Activated CD4-positive, CD25-positive, alpha-beta regulatory T cell treated with anti-CD3 and anti-CD28 coated beads, Interleukin-2, amount 50 U/mL, for 72 hours (primary cell): ENCODE results near the gene SMYD3.

Experiments used
- DNase-seq: peaks from one replicate; pipeline ENCODE4 v3.0.0; 2021

Gene SMYD3

DNA sequence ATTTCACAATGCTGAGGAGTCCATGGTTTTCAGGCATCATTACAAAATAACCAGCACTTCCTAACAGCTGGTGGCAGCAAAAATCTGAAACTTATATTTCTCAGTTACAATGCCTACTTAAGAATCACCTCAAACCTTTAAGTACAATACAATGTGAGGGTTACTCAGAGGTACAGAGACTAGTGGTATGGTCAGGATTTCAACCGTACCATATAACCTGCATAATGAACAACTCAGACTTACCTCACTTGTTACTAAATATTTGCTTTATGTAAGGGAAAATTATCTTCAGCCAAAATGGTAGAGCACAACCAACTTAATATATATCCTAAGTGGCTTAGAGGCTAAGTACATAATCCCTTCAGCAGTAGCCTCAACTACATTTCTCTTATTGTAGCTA lies 344.5 kb downstream of the SMYD3 start:
- no peak for DNase-seq

- no peak for DNase-seq
Observed at GRCh38 chr1:246161626-246162025, 345.5 kb downstream of the SMYD3 start.

DNA sequence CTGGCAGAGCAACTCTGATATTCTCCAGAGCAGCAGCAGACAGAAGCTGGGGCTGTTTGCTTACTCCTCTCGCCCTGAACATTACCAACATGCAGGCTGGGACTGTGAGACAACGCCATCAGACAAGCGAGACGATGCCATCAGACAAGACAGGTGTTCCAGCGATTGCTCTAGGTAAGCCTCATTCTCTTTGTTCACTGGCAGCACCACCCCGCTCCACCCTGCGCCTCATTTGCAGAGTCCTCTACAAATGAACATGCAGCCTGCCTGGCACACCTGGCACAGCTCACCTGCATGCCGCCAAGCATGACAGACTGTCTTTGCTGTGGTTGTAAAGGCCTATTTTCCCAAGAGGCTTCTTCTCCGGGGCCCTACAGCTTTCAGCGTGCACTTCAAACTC lies 346.2 kb downstream of the SMYD3 start:
- DNase-seq: no peak

DNA sequence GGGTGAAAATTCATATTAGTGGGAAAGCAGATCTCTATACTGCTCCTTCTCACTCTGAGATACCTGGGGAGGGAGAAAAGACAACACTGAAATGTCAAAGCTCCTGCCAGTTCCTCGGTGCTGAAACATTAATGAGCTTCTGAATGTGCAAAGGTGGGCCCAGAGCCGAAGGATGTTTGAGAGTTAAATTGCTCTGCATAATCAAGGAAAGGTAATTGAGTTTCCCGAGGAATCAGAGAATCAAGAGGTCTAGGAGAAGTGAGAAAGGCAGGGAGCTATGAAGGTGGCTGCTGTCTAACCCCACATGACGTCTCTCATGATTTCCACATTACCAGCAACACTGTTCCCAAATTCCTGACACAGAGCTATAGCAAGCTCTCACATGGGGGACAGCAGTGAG lies 346.7 kb downstream of the SMYD3 start:
- no peak for DNase-seq

DNA sequence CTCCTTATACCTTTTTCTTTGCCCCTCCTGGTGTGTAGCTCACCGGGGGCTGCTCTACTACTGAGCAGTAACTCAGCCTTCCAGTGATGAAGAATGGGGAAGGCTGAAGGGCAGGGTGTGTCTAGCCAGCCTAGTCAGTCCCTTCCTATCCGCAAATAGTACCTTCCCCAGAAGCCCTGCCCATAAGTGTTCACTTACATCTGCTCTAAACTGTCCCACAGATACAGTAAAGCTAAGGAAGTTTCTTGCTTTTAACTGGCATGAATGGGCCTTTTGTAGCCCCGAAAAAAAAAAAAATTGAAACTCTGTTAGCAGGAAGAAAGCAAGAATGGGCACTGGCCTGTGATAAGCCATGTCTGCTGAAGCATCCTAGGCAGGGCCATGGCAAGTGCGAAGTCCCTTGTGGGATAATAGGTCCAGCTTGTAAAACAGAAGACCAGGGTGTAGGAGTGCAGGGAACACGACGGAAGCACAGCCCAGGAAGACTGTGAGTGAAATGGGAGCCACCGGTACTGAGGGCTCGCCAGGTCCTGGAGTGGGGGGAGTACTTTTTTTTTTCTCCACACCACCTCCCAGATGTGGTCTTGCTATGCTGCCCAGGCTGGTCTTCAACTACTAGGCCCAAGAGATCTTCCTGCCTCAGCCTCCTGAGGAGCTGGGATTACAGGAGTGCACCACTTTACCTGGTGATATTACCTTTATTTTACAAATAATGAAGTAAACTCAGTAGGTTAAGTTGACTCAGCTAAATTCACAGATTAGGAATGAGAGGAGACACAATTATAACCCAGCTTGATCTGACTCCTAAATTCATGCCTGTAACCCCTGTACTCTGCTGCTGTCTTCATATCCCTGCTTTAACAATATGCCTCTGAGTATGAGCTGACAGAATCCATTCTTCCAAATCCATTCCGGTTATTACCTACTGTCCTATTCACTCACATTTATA lies 347.5 kb downstream of the SMYD3 start:
- DNase-seq: no peak

- no peak for DNase-seq
Observed at GRCh38 chr1:246158131-246158530, 348.9 kb downstream of the SMYD3 start.

DNA sequence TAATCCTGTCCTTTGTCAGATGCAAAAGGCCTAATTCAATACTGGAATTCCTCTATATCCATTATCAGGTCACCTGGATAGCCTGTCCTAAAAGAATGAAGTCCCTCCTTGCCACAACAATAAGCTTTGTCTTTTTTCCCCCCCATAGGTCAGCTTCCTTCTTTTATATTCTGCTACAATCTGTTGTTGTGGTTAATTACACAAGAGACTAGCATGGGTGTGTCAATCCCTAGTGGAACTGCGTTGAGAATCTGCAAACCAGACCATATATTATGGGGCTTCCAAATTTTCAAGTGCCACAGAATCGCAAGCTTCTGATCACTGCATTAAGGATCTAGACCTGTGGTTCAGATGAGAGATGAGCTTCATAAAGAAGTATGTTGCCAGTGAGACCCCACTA lies 349.6 kb downstream of the SMYD3 start:
- no peak for DNase-seq

DNA sequence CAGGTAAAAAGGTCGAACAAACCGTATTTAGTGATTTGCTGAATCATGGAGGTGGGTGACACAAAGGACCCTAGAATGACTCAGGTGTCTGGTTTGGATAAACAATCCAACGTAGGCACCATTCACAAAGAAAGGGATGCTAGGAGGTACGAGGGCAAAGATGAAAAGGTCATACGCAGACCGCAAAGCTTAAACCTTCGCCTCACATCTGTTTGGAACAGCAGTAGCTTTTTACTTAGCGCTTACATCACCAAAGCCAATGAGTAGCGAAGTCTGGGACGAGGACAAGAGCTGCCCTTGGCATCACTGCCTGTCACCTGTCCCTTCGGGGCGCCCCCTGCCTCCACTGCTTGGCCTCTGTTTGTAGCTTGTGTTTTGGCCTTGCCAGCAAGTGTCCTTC lies 350.2 kb downstream of the SMYD3 start:
- no peak for DNase-seq

GRCh38 chr1:246155923-246156322 lies 351.2 kb downstream of the SMYD3 start:
- DNase-seq: no peak

DNA sequence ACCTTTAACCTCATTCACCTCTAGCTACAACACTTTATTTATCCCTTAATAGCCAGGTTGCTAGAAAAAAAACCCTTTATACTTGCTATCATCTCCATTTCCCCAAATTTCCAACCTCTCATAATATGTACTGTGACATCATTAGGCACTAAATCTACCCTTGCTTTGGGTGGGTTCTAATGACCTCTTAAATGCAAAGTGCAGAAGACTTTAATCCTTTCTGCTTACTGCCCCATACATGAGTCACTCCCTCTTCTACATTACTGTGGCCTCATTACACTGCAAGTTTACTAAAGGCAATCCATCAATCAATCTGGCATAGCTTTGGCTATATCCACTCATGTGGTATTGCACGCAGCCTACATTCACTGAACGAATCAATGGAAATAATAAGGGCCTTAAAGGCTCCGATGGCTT lies 353.3 kb downstream of the SMYD3 start:
- DNase-seq: no peak

DNA sequence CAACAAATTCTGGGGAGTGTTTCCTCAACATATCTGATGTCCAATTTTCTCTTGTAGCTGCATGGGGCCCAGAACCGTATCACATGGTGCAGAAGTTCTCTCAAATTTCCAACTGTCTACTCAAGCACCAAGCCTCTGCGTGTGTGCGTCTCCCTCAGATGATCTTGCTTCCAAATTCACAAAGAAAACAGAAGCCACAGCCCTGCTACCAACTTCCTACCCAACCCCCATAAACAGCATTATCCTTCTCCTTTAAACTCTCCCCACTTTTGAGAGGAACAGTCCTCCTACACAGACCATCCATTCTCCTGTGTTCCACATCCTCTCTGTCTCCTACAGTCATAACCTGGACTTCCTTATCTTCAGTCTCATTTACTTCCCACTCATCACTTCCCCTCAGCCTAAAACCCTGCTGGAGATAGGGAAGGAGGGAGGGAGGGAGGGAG lies 354.1 kb downstream of the SMYD3 start:
- DNase-seq: no peak

DNA sequence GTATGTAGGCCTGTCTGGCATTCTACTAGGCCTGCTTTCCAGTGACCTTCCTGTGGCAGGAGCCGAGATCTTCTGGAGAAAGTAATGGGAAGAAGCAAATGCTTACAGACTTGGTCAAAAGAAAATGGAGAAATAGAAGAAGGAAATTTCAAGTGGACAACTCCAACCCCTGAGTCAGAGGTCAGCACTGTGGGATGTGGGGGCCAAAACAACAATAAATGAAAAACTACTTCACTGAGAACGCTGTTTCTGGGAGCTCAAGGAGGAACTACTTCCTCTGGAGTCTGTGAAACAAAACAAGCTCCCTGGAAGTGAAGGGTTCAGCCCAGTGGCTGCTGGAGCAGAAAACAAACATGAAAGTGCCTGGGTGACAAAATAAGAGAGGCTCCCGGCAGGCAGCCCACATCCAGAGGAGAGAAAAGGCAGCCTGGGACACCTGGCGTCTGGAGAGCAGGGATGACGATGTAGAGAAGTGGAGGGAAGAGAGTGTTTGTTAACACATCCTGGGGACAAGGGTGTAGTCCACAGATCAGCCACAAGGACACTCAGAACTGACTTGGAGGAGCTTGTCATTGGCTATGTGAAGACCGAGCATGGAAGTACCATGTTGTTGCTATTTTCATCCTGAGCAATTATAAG lies 355.2 kb downstream of the SMYD3 start:
- DNase-seq: no peak

GRCh38 chr1:246149543-246149942 lies 357.5 kb downstream of the SMYD3 start:
- no peak for DNase-seq

DNA sequence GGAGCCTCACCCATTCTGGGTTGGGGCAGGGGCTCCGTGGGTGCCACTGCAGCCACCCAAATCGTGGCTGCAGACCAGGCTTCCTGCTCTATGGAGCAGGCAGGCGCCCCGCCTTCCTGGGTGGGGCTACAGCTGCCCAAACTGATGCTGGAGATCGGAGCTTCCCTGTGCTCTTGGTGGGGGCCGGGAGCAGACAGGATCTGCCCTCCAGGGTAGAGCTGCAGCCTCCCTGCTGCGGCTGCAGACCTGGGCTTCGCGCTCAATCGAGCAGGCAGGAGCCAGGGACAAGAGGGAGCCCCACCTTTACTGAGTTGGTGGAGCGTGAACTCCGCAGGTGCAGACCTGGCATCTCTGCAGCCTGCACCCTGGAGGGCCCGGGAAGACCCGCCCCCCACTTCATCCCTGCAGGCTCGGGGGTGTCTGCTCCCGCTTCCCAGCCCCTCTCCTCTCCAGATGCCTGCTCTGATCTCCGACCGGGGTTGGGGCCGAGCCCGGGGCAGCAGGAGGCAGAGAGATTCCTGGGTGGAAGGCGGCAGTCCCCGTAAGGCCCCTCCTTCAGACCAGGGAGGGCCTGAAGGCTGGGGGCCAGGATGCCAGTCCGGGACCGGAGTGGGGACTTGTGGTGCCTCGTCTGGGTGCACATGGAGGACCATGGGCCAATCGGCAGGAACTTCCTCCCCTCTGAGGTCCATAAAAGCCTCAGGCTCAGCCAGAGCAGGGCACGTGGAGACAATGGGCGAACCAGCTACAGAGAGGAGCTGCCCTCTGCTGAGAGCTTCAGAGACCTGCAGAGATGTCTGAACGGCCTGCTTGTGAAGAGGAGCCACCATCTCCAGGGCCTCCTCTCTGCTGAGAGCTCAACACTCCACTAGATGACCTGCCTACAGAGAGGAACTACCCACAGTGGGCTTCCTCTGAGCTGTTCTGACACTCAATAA lies 359.3 kb downstream of the SMYD3 start:
- no peak for DNase-seq

DNA sequence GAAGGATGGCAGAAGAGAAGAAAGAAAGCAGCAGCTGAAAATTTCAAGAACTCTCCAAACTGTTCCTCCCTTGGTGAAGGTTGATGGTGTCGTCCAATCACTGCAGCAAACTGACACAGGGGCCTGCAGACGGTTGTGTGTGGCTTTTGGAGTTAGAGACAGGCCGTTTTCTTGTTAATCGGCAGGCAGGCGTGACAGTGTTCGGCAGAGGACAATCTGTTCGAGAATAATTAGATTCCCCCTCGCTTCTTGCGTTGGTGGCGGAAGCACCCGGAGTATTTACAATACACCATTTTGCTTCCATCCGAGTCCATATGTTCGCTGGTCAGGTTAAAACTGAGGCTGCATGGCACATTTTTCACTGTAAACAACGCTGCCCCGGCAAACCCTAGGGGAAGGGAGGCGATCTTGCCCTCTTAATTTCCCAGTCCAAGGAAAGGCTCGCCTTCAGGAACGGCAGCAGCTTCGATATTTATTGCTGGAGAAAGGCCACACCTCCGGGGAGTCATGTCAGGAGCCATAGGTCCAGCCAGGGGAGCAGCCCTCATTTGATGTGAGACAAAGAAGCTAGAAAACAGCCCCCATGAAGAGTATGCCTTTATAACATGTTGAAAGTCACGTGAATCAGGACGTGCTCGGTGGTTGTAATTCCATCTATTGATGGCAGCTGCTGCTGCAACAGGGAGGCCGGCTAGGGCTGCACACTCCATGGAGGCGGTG lies 360.1 kb downstream of the SMYD3 start:
- no peak for DNase-seq

- no peak for DNase-seq
Observed at GRCh38 chr1:246145900-246146299, 361.2 kb downstream of the SMYD3 start.

- DNase-seq: no peak
Observed at GRCh38 chr1:246144931-246145330, 362.1 kb downstream of the SMYD3 start.

DNA sequence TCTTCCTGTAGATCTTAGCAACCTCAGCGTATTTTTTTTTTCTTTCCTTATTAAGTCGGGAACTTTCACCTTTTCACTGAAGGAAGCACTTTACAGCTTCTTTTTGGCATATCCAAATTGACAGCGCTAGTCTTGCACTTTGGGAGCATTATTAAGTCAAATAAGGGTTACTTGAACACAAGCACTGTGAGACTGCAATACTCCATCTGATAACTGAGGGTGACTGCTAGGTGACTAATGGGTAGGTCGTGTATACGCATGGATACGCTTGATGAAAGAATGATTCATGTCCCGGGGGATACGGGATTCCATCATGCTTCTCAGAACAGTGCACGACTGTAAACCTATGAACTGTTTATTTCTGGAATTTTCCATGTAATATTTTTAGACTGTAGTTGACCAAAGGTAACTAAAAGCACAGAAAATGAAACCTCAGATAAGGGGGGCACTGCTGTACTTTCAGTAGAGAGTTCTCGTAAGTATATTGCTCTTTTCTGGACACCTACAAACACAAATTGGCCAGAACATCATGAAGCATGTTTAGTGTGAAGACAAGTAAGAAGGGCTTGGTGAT lies 364.7 kb downstream of the SMYD3 start:
- DNase-seq: no peak

DNA sequence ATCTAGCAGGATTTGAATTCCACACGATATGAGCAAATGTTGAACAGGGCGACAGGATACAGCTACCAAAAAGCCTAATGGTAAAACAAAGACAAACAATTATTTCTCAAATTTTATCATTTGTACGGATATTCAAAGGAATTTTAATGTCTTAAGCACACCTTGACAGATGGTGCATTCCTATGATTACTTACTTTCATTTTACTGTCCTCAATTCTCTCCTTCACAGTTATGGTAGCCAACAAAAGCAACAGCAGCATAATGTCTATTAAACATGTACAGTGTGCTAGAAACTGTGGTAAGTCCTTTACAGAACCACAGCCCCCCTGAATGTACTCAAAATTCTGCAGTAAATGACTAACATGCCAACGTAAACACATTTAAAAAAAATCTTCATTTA lies 365.8 kb downstream of the SMYD3 start:
- DNase-seq: no peak

- no peak for DNase-seq
Observed at GRCh38 chr1:246139745-246140182, 367.3 kb downstream of the SMYD3 start.

DNA sequence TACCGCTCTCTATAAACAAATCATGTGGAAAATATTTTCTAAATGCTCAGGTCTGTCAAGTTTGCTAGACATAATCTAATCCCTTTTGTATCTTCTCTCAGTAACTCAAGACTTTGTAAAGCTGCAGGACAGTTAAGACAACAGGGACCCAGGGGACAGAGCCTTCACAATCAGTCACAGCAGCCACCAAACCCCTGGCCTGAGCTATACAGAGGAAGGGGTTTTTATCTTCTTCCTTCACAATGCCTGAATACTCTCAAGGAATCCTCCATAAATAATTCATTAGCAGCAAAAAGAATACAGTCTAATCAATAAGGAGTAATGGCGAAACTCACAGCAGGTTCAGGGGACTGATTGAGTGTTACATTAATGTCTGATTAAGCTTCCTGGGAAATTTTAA lies 368.3 kb downstream of the SMYD3 start:
- no peak for DNase-seq

- DNase-seq: no peak
Observed at GRCh38 chr1:246136477-246136876, 370.6 kb downstream of the SMYD3 start.
